Sciatic nerve (tissue), 2 donors: ENCODE measurements around the gene GUCY1B1. TPM values are rescaled to one million over a fixed set of nuclear protein-coding genes. Genes with fewer than 3 reads are reported as not detected.

ENCODE experiments used
- ATAC-seq: fragments of 200-7000 bp; cut with Tn5 transposase; one replicate; pipeline ENCODE4 v1.9.1; 2020; ENCODE audit warnings: mild to moderate bottlenecking, moderate library complexity
- DNase-seq: peaks from one replicate; pipeline ENCODE4 v3.0.0-alpha.2; 2020; ENCODE audit warnings: low spot score
- intact Hi-C: fragments of 100-400 bp; cut with DNase I; formaldehyde crosslinking; loops from one replicate; pipeline ENCODE4 v1.14.2; 2022
- total RNA-seq: library from RNA; stranded (reverse); fragmentation: NEBNext Ultra II Directional; extraction: Animal tissue kit (Norgen Biotek cat#: 25700); gene quantifications from one replicate; pipeline ENCODE4 v1.2.1, GENCODE V29; 2021
- donor health status: DM: no; HTN: no; CAD: no.
- donor health status: DM: no; HTN: no; CAD: no.

The GUCY1B1 gene
- total RNA-seq, result 15.5 TPM

DNA sequence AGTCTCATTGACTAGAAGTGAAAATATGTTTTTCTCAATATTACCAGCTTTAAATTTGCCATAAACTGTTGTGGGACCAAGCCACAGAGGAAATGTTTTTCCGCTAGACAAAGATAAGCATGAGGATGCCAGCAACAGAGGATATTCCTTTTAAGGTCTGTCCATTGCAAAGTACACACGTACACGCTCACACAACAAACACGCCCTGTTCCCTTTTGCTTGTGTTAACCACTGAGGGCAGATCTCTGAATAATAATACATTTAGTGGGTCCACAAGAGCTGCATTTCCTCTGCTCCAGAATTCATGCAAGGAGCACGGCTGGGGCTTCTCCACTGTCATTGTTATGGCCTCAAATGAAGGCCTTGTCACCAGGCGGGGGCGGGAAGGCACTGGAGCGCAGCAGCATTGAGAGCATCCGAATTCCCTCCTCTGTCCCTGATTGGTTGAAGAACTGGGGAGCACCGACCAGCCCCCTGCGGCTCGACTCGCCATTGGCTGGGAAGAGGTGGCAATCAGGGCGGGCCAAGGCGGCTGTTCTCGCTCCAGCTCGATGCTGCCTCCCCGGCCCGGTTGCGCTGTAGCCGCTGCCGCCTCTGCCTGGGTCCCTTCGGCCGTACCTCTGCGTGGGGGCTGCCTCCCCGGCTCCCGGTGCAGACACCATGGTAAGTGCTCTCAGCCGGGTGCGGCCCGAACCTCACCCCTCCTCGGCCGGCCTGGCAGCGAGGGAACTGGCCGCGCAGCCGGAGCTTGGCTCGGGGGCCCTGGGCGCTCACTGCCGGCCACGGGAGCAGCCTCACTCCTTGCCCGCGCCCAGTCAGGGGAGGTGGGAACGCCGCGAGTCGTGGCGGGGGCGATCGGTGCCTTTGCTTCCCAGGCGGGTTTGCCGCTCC lies at the start of gene GUCY1B1:
TSS of gene GUCY1B1 (plus strand) at position 541 of the 891 bp plus-strand sequence. CDS start at position 661, 120 bp downstream.
- intact Hi-C loops, result no loop called here
- DNase-seq (peak; percentile 95), ATAC-seq (peak; percentile 99)

- DNase-seq (no peak), ATAC-seq (no peak)
- intact Hi-C loops, result no loop called here
Measured at GRCh38 chr4:155709918-155710317, 48.9 kb upstream of the GUCY1B1 start.

DNA sequence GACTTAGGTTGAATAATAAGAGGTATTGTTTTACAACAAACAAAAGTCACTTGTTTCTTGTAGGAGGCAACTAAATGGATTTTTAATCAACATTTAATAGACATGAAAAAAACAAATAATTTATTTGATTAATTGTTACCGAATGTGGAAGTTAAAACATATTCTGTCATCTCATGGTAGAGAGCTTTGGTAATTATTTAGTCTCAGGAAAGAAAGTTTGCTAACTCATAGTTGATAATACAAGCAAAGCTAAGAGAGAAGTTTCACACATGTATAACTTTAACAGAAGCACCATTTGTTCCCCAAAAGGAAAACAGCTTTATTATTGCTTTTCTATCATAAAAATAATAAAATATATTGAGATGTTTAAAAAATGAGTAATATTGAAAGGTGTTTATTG lies 47.3 kb upstream of the GUCY1B1 start:
- ATAC-seq, result no peak
- intact Hi-C loops, result no loop called here

GRCh38 chr4:155712846-155713245 lies 46.0 kb upstream of the GUCY1B1 start:
- intact Hi-C loops, result no loop called here
- DNase-seq (no peak), ATAC-seq (no peak)

More for the DNA sequence above, 47.3 kb upstream of the GUCY1B1 start:
- no peak for DNase-seq

GRCh38 chr4:155713911-155714310 lies 44.9 kb upstream of the GUCY1B1 start:
- DNase-seq, result no peak
- ATAC-seq, result no peak
- intact Hi-C loops, result no loop called here

DNA sequence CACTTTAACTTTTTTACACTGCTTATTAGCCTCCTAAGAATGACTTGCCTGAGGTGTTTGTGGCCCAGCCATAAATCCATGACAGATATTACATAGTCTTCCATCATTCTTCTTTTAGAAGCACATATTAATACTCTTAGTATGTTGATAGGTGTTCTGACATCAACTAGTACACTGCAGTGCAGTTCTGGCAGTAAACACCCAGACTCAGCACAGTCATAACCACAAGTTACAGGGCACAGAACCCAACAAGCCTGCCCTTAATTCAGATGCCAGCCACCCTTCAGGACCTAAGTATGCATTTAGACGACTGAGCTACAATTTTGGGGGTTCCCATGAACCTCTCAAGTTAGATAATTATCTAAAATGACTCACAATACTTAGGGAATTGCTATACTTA lies 36.5 kb upstream of the GUCY1B1 start:
- no peak for DNase-seq
- intact Hi-C loops, result no loop called here
- ATAC-seq, result no peak

DNA sequence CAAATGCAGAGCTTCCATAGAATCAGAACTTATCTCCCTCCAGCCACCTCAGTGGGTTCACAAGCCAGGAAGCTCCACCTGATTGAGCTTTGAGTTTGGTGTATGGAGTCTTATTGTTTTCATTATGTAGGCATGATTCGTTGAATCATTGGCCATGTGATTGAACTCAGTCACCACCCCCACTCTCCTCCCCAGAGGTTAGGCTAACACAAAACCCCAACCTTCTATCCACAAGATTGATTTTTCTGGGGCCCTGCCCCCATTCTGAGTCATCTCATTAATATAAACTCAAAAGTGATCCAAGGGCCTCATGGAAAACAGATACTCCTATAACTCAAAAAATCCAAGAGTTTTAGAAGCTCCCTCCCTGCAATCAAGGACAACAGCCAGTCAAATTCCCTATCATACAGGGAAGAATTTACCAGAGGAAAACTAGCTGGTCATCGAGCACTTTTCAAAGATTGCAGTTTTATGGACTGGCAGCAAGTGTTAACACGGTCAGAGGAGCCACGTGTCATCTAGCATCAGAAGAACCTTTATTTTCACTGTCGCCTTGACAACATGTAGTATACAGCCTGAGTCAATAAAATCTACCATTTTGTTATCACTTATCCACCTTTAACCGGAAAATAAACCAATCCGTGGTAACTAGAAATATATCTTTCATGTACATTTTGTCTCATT lies 35.9 kb upstream of the GUCY1B1 start:
- DNase-seq (no peak), ATAC-seq (no peak)

GRCh38 chr4:155724731-155725130 lies 34.1 kb upstream of the GUCY1B1 start:
- intact Hi-C loops, result no loop called here
- ATAC-seq (no peak), DNase-seq (no peak)

More for the DNA sequence above, 35.9 kb upstream of the GUCY1B1 start:
- intact Hi-C loops, result no loop called here

DNA sequence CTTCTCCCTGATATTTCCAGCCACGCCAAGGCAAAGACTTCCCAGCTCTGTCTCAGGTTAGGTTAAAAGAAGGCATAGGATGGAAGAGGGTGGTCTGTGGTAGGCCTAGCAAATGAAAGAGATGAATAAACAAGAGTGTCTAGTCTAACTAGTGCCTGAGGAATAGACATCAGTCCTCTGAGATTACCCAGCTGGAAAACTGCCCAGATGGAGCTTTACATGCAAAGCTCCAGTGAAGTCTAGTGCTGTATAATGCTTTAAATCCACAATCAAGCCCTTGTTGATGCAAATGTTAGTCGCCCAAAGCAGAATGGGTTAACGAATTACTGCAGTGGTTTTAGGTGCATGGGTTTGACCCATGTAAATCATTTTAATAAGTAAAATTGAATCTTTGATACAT lies 24.8 kb upstream of the GUCY1B1 start:
- ATAC-seq (no peak), DNase-seq (no peak)
- intact Hi-C loops, result no loop called here

GRCh38 chr4:155734951-155735350 lies 23.9 kb upstream of the GUCY1B1 start:
- DNase-seq, result no peak
- no peak for ATAC-seq
- intact Hi-C loops, result no loop called here

DNA sequence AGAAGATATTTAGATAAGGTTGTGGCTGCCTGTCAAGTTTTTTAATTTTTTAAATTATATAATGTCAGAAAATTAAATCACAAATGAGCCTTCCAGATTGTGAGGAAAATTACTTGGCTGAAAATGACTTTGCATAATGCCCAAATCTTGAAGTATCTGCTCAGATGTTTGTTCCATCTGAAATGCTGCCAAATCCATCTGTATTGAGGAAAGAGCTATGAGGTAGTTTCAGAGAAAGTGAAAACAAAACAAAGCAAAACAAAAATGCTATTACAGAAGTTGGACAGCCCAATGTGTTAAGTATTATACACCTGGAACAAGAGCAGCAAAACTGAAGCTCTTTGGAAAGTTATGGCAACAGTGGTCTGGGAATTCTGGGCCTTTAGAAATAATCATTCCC lies 23.3 kb upstream of the GUCY1B1 start:
- intact Hi-C loops, result no loop called here
- no peak for DNase-seq
- peak; percentile 45 for ATAC-seq

- ATAC-seq (no peak), DNase-seq (no peak)
- intact Hi-C loops, result no loop called here
Measured at GRCh38 chr4:155738548-155738947, 20.3 kb upstream of the GUCY1B1 start.

DNA sequence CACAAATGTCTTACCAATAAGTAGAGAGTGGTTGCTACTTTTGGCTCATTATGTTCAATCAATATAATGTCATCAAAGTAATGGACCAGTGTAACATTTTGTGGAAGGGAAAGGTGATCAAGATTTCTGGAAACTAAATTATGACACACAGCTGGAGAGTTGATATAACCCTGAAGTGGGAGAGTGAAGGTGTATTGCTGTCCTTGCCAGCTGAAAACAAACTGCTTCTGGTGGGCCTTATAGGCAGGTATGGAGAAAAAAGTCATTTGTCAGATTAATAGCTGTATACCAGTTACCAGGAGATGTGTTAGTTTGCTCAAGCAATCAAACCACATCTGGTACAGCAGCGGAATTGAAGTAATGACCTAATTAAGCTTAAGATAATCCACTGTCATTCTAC lies 17.3 kb upstream of the GUCY1B1 start:
- DNase-seq (no peak), ATAC-seq (no peak)
- intact Hi-C loops, result no loop called here

DNA sequence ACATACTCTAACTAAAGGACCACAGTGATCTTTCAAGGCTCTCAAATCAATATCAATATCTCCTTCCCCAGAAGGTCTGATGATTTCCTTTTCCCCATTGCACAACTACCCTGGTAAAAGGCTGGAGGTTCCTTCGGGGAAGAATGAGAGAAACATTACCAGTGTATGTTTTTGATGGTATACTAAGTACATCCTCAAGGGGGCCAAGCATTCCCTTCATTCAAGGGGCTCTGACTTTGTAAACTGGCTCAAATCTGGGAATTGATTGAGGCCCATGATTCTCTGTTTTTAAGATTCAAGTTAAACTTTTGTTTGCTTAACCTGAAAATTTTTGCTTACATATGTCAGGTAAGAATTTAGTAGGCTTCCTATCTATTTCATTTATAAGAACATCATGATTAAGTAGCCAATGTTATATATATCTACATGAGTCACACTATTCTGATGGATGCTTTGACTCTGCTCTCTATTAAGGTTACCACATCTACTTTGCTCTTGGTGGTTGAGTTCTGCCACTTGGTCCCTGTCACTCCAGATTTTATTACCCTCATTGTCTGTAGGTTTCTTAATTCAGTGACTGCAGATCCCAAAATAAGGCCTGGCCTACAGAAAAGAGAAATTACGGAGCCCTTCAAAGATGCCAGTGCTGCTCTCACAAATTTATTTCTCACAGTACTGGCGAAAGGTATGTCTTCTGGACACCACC lies 16.4 kb upstream of the GUCY1B1 start:
- no peak for DNase-seq
- intact Hi-C loops, result no loop called here
- no peak for ATAC-seq

GRCh38 chr4:155745984-155746383 lies 12.8 kb upstream of the GUCY1B1 start:
- intact Hi-C loops, result no loop called here
- no peak for DNase-seq
- ATAC-seq, result no peak

DNA sequence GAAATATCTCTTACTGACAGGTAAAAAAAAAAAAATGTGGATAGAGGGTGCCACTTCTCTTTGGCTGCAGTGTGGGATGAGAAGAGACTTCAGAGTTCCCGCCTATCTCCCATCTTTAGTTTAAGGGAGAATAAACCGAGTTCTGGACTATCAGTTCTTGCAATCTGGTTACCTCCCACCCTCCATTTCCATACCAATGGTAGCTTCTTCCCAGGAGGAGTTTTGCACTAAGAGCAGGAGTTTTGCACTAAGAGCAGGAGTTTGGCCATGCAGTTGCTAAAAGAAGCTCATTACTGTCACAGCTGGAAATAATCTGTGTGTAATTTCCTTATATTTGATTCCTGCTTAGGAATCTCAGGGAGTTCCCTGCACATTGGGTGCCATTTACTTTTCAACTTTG lies 10.8 kb upstream of the GUCY1B1 start:
- ATAC-seq (no peak), DNase-seq (no peak)
- intact Hi-C loops, result no loop called here

- ATAC-seq, result no peak
- intact Hi-C loops, result no loop called here
- no peak for DNase-seq
Measured at GRCh38 chr4:155749041-155749440, 9.8 kb upstream of the GUCY1B1 start.

- ATAC-seq (no peak), DNase-seq (no peak)
- intact Hi-C loops, result no loop called here
Measured at GRCh38 chr4:155751569-155751968, 7.3 kb upstream of the GUCY1B1 start.

- ATAC-seq (no peak), DNase-seq (no peak)
- intact Hi-C loops, result no loop called here
Measured at GRCh38 chr4:155757745-155758265, 1.0 kb upstream of the GUCY1B1 start.
